ENCODE data around the gene MSN.
A peak's percentile ranks its signal among the peaks of the same experiment; 100 is the strongest.

MSN gene

GRCh38 chrX:65696613-65697012 lies 29.2 kb downstream of the MSN start:
- H3K4me3 ChIP-seq (ENCODE audit: control insufficient read depth, low read depth, low read length) = no peak overlapping the region
- TF ChIP-seq CTCF (conservative IDR thresholded peaks at IDR 0.05; ENCODE audit: control insufficient read depth, insufficient read depth, low read depth, low read length) = no peak
- no peak for DNase-seq (ENCODE audit: low read depth)

- DNase-seq (ENCODE audit: low read depth) = peak; percentile 61
- H3K4me3 ChIP-seq (ENCODE audit: control insufficient read depth, low read depth, low read length) = no peak overlapping the region
- no peak for TF ChIP-seq CTCF (conservative IDR thresholded peaks at IDR 0.05; ENCODE audit: control insufficient read depth, insufficient read depth, low read depth, low read length)
These were observed 29.8 kb downstream of the MSN start for GRCh38 chrX:65697211-65697641.

- no peak for TF ChIP-seq CTCF (conservative IDR thresholded peaks at IDR 0.05; ENCODE audit: control insufficient read depth, insufficient read depth, low read depth, low read length)
These were observed 30.7 kb downstream of the MSN start for GRCh38 chrX:65697915-65698796.

GRCh38 chrX:65702956-65703355 lies 35.5 kb downstream of the MSN start:
- no peak for DNase-seq (ENCODE audit: low read depth)
- no peak overlapping the region for H3K4me3 ChIP-seq (ENCODE audit: control insufficient read depth, low read depth, low read length)
- TF ChIP-seq CTCF (conservative IDR thresholded peaks at IDR 0.05; ENCODE audit: control insufficient read depth, insufficient read depth, low read depth, low read length) = no peak

More at GRCh38 chrX:65697915-65698796, 30.7 kb downstream of the MSN start:
- no peak for DNase-seq (ENCODE audit: low read depth)
- no peak overlapping the region for H3K4me3 ChIP-seq (ENCODE audit: control insufficient read depth, low read depth, low read length)

- no peak for DNase-seq (ENCODE audit: low read depth)
- TF ChIP-seq CTCF (conservative IDR thresholded peaks at IDR 0.05; ENCODE audit: control insufficient read depth, insufficient read depth, low read depth, low read length) = no peak
- no peak overlapping the region for H3K4me3 ChIP-seq (ENCODE audit: control insufficient read depth, low read depth, low read length)
These were observed 38.0 kb downstream of the MSN start for GRCh38 chrX:65705439-65705838.

- TF ChIP-seq CTCF (conservative IDR thresholded peaks at IDR 0.05; ENCODE audit: control insufficient read depth, insufficient read depth, low read depth, low read length) = no peak
- peak; percentile 81 for DNase-seq (ENCODE audit: low read depth)
- H3K4me3 ChIP-seq (ENCODE audit: control insufficient read depth, low read depth, low read length) = no peak overlapping the region
These were observed 38.8 kb downstream of the MSN start for GRCh38 chrX:65706041-65706828.
